NOMO-1 treated with DMSO at 0.1 percent for 48 hours (cell line): ENCODE measurements around the gene PRM2.
"Not testable (repeated sequence)": the region's sequence is repeated elsewhere in the genome, so short reads cannot be mapped to it uniquely, and the experiment has no call there.

Experiments
- DNase-seq: peaks from one replicate; lab custom pipeline; 2025; ENCODE audit not compliant: unreplicated experiment; lab: John Stamatoyannopoulos, UW

Gene PRM2

DNA sequence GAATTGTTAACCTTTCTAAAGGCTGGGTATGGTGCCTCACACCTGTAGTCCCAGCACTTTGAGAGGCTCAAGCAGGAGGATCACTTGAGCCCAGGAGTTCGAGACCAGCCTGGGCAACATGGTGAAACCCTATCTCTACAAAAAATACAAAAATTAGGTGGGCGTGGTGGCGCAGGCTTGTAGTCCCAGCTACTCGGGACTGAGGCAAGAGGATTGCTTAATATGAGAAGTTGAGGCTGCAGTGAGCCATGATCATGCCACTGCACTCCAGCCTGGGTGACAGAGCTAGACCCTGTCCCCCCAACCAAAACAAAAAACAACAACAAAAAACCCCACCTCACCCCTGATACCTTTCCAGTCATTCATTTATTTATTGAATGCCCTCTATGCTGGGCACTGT, 13.4 kb upstream of the PRM2 start:
- DNase-seq: not testable (repeated sequence)

DNA sequence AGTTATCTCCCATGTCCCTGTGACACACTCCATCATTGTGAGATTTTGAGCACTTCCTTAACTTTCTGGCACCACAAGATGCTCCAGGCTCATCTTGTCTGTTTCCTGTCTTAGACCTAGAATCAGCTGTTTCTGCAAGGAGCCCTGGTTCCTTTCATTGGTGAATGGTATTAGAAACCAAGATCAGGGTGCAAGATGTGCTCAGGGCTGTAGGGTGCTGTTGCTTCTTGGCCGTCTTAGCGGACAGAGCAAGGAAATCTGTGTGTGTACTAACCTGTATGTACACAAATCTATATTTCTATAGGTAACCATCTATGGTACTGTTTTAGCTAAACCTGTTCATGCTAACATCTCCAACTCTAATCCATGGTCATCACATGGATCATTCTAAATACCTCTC, 12.9 kb upstream of the PRM2 start:
- DNase-seq: no peak

DNA sequence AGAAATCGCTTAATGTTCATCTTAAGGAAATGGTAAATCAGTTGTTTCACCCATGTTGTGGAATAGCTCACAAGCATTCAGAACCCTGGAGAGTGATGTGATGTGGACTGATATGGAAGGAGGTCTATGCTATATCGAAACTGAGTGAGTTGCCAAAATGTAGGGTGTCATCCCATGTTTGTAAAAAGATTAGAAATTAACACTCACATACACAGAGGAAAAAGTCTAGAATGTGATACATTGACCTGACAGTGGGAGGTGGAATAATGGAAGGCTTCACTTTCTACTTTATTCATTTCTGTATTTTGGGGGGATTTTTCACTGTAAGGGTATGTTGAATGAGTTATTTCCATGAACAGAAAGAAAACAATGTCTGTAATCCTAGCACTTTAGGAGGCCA, 9.6 kb upstream of the PRM2 start:
- DNase-seq: no peak

DNA sequence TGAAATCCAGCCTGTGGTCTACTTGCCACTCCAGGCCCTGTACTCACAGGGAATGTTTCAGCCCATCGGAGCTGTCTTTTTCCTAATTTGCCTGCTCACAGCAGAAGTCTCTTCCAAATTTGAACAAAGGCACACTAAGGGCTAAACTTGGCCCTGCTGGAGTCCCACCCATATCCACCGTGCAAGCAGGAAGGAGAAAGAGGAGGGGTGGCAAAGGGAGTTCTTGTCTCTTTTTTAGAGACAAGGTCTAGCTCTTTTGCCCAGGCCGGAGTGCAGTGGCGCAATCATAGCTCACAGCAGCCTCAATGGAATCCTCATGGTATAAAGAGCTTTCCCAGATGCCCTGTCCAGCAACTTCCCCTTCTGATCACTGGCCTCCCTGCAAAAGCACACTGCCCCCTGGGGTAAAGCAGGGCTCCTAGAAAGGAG, 7.6 kb upstream of the PRM2 start:
- DNase-seq: peak; percentile 28

DNA sequence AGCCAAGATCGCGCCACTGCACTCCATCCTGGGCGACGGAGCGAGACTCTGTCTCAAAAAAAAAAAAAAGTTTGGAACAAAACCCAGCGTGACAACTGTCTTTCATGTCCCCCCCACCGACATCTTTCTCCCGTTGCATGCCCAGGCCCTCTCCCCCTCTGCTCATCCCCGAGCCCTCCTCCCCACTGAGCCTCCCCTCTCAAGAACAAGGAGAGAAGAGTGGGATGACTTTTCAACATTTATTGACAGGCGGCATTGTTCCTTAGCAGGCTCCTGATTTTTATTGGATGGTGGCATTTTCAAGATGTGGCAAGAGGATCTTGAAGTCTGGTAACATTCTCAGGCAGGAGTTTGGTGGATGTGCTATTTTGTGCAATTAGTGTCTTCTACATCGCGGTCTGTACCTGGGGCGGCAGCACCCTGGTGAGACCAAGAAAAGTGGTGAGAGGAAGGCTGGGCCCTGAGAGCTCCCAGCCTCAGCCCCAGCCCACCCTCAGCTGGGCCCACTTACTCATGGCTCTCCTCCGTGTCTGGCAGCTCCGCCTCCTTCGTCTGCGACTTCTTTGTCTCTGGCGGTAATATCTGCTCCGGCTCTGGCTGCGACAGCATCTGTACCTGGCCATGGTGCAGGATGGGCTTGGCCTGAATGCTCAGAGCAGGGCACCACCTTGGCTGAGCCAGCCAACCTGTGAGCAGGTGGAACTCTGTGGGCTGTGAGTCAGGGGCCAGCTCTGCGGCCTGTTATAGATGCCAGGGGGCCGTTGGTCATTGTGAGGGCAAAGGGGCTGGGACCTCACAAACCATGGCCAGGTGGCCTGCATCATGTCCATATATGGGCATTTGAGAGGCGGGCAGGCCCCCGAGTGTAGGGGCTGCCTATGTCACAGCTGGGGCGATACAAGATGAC, 4.6 kb upstream of the PRM2 start, which contains the start of gene PRM1:
PRM1 (minus strand) TSS at position 715 of the 907 bp plus-strand sequence; CDS start at position 623, 92 bp downstream.
- DNase-seq: no peak

DNA sequence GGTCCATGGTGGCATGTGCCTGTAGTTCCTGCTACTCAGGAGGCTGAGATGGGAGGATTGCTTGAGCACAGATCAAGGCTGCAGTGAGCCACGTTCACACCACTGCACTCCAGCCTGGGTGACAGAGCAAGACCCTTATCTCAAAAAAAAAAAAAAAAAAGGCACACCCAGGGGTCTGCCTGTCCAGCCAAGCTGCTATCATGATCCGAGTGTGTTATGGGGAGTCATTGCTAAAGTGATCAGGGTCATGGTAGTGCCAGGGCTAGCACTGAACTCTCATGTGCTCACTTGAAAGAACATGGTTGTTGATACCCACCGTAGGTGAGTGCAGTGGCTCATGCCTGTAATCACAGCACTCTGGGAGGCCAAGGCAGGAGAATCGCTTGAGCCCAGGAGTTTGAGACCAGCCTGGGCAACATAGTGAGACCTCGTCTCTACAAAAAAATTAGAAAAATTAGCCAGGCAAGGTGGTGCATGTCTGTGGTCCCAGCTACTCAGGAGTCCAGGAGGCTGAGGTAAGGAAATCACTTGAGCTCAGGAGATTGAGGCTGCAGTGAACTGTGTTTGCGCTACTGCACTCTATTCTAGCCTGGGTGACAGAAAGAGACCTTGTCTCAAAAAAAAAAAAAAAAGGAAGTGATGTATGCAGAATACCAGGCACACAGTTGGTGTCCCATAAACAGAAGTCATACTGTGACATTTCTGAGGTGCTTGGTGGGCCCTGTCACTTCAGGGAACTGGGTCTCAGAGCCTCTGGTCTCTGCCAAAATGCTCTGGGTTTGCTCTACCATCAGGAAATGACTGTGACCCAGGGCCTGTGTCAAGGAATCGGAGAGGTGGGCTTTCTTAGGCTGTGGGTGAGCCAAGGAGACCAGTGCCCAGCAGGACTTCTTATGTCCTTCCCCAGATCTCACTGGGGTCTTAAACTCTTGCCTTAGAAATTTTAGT, 2.7 kb upstream of the PRM2 start:
- DNase-seq: peak; percentile 60

DNA sequence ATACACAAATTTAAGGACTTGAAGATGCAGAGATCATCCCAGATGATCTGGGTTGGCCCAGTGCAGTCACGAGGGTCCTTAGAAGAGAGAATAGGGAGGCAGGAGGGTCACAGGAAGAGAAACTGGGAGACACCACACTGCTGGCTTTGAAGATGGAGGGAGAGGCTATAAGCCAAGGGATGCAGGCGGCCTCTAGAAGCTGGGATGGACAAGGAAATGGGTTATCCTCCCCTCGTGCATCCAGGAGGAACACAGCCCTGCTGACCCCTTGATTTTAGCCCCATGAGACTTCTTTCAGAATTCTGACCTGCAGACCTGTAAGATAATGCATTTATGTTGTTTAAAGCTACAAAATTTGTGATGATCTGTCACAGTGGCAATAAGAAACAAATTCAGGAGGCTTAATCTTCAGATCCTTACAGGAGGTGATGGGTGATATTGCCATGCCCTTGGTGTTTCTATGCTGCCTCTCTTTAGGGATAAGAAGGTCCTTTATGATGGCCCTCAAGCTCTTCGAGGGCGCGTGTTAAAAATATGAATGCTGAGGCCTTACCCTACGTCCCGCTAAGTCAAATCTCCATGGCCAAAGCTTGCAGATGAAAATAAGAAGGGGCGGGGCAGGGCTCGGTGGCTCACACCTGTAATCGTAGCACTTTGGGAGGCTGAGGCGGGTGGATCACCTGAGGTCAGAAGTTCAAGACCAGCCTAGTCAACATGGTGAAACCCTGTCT, 1.5 kb upstream of the PRM2 start:
- no peak for DNase-seq

DNA sequence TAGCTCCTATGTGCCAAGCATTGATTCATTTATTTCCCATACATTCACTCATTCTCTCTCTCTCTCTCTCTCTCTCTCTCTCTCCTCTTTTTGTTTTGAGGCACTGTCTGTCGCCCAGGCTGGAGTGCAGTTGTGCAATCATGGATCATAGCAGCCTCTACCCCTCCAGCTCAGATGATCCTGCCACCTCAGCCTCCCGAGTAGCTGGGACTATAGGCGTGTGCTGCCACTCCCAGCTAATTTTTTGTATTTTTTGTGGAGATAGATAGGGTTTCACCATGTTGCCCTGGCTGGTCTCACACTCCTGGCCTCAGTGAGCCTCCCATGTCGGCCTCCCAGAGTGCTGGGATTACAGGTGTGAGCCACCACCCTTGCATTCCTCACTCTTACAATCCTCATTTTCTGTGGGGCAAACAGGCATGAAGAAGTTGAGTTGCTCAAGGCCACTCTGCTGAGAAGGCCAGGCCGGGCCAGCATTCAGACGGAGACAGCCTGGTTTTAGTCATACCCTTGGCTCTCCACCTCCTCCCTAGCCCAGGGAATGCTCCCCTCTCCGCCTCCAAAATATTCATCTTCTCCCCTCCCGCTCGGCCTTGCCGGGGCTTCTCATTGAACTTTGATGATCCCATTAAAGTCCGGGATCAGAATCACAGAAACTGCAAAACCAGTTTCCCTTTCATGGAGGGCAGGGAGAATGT, 765 bp upstream of the PRM2 start:
- DNase-seq: no peak

DNA sequence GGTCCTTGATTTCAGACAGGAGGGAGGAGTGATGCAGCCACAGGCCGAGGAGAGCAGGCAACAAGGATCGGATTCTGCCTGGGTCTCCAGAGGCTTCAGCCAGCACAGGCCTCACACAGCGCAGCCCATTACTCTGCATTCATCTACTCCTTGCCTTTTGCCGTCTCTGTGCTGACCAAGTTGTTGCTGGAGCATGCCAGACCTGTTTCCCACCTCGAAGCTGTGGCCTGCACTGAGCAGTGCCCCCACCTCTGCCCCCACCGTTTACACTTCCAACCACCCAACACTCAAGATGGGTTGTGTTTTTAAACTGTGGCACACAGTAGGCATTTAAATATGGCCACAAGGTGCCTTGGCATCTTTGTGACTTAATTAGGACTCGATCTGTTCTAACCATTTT, 1.3 kb downstream of the PRM2 start:
- no peak for DNase-seq

DNA sequence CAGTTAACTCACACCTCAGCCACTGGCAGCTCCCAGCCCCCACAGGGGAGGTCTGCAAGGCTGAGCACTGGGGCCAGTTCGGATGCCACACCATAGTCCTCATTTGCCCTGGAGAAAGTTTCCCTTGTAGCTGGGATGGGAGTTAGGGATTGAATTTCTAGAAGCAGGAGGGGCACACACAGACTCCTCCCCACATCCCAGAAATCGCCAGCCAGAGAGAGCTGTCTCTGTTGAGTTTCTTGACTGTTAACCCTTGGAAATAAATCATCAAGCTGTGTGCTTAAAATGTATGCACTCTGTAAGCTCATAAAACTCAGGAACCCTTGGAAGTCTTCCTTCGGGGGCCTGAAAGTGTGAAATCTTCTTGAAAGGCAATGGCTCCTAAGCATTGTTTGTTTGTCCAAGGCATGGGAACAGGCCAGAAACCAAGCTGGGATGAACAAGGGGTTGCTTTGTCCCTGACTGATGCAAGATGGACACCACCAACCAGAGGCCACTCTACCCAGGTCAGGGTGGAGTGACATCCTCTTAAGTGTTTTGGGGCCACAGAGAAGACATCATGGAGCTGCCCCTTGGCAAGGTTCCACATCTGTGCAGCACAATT, 2.5 kb downstream of the PRM2 start:
- no peak for DNase-seq

DNA sequence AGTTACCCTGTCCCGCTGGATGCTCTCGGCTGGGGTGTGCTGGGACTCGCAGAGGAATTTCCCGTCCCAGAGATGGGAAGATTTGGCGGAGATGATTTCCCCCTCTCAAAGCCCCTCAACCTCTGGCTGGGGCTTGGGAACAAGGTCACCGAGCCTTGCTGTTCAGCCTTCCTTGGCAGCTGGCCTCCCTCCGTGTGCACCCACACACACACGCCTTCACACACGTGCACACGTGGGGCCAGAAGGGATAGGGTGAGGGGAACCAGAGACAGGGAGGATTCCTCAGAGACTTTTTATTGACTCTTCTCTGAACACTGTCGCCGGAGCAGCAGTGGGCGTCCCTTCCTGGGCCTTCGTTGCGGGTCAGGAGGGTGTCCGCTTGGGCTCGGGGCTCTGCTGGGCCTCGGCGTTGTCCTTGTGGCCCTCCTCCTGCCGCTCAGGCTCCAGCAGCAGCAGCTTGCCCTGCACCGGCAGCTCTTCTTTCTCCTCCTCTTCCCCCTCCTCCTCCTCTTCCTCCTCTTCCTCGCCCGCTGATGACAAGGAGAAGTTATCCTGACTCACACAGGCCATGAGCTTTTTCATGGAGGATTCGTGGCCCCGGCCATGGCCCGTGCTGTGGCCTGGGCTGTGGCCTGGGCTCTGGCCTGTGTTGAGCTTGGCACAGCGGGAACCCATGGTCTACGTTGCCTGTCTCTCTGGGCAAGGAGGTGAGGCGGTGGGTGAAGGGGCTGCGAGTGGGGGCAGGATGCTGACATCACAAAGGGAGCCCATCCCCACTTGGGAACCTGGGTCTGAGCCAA, 3.2 kb downstream of the PRM2 start, which contains the start of gene PRM3:
PRM3 (minus strand) TSS at position 709 of the 800 bp plus-strand sequence; CDS start at position 675, 34 bp downstream.
- no peak for DNase-seq

DNA sequence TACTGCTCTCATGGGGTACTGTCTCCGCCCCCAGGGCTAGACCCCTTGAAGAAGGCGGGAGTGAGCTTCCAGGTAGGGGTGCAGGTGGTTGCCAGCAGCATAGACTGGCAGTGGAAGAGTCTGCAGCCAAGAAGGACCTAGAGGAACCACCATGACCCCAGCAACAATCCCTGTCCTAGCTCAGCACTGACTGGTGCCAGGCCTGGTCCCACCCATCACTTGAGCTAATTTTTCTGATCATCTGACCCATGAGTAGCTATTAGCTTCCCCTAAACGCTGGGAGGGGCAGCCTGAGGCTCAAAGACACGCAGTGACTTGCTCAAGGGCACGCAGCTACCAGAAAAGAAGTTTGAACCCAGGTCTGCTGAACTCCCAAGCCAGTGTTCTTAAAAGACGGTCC, 3.8 kb downstream of the PRM2 start:
- no peak for DNase-seq

DNA sequence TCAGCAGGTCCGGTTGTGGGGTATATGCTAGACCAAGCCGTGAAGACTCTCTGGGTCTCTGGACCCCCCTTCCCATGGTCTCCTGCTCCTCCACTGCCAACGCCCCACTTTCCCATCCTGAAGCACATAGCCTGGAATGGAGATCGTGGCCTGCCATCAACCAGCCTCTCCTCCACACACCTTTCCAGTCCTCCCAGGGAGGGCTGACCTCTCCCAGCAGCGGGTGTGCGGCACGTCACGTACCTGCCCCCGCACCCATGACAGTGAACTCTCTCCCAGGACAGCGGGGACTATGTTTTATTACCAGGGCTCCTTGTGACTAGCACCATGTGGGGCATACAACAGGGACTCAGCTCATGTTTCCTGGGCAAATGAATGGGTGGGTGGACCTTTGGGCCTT, 4.7 kb downstream of the PRM2 start:
- DNase-seq: no peak

DNA sequence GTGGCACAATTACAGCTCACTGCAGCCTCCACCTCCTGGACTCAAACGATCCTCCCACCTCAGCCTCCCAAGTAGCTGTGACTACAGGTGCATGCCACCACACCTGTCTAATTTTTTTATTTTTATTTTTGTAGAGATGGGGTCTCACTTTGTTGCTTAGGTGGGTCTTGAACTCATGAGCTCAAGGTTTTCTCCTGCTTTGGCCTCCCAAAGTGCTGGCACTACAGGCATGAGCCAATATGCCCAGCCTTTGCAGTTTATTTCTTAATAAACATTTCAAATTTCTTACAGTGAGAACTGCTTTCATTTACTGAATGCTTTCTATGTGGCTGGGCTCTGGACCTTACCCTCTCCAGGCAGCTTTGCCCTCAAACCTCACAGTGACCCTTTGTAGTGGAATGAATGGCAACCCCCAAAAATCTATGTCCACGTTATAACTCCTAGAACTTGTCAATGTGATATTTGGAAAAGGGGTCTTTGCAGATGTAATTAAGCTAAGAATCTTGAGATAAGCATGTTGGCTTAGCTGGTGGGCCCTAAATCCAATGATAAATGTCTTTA, 5.6 kb downstream of the PRM2 start:
- DNase-seq: no peak

DNA sequence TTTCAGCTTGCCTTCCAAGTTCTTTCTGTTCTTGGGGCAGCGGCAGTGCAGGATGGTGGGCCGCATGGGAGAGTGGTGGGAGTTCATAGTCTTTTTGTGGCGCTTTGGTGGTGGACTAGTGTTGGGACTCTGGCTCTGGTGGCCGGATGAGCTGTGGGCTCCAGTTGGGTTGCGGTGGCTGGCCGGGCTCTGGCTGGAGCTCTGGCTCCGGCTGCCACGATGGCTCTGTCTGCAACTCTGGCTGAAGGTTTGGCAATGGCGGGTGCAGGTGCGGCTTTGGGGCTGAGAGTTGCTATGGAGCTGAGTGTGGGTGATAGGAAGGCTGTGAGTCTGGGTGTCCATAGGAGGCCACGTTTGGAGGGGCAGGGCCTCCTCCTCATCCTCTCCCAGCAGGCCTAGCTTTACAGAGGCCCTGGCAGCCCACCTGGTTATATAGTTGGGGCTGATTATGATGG, 7.3 kb downstream of the PRM2 start, which contains the start of gene TNP2:
TNP2 (minus strand) TSS at position 405 of the 455 bp plus-strand sequence; CDS start at position 342, 63 bp downstream.
- no peak for DNase-seq

DNA sequence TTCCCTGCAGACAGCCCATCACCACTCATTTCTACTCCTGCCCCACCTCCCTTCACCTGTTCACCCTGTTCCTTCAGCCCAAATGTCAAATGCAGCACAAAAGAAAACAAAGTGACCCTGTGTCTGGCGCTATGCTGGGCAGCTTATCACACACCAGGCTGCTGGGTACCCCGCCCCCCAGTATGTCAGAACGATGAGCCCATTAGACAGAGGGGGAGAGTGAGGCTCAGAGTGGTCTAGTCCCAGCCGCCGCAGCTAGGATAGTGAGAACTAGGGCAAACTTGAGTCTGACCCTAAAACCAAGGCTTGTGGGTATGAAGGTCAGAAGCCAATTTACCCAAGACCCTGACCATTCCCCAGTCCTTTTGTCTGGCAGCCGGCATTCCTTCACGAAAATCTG, 11.2 kb downstream of the PRM2 start:
- no peak for DNase-seq

DNA sequence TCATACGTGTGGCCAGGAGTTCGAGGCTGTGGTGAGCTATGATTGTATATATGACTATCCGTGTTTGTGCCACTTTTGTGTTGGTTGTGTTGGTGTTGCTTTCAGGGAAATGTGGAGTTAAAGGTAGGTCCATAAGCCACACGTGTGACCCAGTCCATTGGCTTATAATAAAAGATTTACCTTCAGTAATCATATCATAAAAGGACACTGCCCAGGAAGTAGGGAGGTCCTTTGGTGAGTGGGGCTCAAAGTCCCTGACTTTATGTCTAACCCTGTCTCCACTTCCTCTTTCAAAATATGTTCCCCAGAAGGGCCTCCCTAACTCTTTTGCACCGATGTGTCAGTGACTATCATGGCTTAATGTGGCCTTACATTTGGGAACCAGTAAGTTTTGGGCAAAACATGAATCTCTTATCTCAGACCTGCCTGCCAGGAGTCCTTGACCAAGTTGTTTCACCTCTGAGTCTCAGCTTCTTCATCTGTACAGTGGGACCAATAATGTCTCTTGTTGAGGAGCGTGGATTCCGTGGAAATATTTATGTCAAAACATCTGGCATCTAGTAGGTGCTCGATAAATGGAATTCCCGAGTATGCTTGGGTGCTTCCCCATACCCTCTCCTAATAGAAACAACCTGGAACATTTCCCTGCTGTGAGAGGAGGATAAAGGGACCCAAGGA, 12.0 kb downstream of the PRM2 start:
- peak; percentile 88 for DNase-seq

DNA sequence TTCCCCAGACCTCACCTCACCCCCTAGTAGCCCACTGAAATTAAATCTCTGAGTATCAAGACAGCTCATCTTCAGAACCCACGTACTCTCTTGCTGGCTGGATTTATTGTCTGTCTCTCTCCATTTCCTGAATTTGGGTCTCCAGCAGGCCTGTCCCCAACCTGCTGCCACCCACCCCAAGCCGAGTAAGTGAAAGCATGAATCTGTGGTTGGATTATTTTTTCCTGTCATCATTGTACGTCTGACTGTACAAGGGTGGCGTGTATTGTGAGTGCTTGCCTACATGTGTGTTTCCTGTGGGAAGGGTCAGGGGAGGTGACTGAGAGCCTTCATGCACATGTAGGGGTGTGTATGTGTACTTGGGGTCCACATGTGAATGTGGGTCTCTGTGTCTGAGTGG, 12.5 kb downstream of the PRM2 start:
- DNase-seq: no peak
